ENCODE results near the gene ITPRIPL2.

Gene ITPRIPL2

DNA sequence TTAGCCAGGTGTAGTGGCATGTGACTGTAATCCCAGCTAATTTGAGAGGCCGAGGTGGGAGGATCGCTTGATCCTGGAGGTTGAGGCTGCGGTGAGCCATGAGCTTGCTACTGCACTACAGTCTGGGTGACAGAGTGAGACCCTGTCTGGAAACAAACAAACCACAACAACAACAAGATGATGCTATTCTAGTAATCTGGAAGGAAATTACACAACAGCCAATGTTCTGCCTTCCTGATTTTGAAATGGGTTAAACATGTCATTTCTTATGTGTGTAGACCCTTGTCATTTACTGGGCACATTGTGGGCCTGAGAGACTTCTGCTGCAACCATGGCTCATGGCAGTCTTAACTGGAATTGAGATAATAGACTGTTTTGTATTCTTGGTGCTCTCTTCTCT lies 40.4 kb upstream of the ITPRIPL2 start:
- no peak overlapping the region for H3K4me3 ChIP-seq (ENCODE audit: control insufficient read depth, low read depth, low read length)
- TF ChIP-seq, protein P1, sequence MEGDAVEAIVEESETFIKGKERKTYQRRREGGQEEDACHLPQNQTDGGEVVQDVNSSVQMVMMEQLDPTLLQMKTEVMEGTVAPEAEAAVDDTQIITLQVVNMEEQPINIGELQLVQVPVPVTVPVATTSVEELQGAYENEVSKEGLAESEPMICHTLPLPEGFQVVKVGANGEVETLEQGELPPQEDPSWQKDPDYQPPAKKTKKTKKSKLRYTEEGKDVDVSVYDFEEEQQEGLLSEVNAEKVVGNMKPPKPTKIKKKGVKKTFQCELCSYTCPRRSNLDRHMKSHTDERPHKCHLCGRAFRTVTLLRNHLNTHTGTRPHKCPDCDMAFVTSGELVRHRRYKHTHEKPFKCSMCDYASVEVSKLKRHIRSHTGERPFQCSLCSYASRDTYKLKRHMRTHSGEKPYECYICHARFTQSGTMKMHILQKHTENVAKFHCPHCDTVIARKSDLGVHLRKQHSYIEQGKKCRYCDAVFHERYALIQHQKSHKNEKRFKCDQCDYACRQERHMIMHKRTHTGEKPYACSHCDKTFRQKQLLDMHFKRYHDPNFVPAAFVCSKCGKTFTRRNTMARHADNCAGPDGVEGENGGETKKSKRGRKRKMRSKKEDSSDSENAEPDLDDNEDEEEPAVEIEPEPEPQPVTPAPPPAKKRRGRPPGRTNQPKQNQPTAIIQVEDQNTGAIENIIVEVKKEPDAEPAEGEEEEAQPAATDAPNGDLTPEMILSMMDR (conservative IDR thresholded peaks at IDR 0.05; ENCODE audit: control insufficient read depth, insufficient read depth, low read depth, low read length), result no peak
- DNase-seq (ENCODE audit: low read depth), result no peak

DNA sequence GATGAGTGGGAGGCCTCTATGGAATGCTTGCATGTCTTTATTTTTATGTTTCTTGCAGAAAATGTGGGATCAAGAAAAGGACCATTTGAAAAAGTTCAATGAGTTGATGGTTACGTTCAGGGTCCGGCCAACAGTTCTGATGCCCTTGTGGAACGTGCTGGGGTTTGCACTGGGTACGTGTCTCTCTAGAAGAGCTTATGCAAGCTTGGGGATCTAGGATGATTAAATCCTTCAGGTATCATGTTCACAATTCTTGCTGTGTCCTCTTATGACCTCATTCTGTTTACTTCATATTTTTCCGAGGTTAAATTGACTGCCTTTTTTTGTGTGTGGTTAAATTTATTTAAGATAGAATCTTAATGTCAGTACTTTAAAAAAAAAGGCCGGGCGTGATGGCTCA lies 39.9 kb upstream of the ITPRIPL2 start:
- H3K4me3 ChIP-seq (ENCODE audit: control insufficient read depth, low read depth, low read length), result no peak overlapping the region
- TF ChIP-seq, protein P1 (conservative IDR thresholded peaks at IDR 0.05; ENCODE audit: control insufficient read depth, insufficient read depth, low read depth, low read length), result no peak
- DNase-seq (ENCODE audit: low read depth), result no peak

DNA sequence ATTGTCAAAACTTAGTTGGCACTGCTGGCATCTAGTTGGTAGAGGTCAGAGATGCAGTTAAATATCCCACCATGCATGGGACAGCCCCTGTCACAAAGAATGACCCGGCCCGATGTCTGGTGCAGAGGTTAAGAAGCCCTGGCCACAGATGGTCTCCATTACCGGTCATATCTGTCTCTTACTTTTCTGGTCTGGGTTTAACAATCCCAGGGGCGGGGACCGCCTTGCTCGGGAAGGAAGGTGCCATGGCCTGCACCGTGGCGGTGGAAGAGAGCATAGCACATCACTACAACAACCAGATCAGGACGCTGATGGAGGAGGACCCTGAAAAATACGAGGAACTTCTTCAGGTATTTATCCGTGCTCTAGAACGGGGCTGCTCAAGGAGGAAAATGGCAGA lies 38.3 kb upstream of the ITPRIPL2 start:
- no peak for DNase-seq (ENCODE audit: low read depth)
- H3K4me3 ChIP-seq (ENCODE audit: control insufficient read depth, low read depth, low read length), result no peak overlapping the region
- TF ChIP-seq, protein P1 (conservative IDR thresholded peaks at IDR 0.05; ENCODE audit: control insufficient read depth, insufficient read depth, low read depth, low read length), result no peak

DNA sequence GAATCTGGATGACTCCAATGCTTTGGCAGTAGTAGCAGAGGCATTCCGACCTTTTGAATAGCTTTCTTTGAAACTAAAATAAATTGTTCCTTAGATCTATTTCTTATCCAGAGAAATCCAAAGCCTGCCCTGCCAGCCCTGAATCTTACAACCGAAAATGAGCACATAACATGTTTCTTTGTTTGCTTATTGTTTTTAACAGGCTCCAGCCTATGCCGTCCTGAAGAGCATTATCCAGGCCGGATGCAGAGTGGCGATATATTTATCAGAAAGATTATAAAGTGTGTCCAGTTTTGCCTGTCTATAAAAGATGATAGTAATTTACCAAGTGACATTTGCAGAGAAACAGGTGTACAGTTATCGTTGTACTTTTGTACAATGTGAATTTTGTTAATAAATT lies 35.9 kb upstream of the ITPRIPL2 start:
- no peak for DNase-seq (ENCODE audit: low read depth)
- TF ChIP-seq, protein P1 (conservative IDR thresholded peaks at IDR 0.05; ENCODE audit: control insufficient read depth, insufficient read depth, low read depth, low read length), result no peak
- H3K4me3 ChIP-seq (ENCODE audit: control insufficient read depth, low read depth, low read length), result no peak overlapping the region

DNA sequence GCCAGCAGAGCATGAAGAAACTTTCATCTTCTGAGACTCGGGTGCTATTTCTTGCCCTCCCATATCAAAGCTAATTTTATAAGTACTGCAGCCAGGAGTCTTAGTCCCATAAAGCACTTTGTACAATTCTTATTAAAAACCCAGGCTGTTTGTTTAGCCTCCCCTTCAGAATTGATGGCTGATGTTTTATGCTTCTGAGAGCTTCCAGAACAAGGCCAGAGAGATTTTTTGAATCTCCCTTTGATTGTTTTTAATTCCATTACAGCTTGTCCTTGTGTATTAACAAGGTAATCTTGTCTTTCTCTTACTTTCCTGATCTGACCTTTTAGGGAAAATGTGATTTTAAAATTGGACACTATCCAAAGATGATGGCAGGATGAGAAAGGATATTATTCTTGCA lies 30.1 kb upstream of the ITPRIPL2 start:
- H3K4me3 ChIP-seq (ENCODE audit: control insufficient read depth, low read depth, low read length), result no peak overlapping the region
- DNase-seq (ENCODE audit: low read depth), result no peak
- TF ChIP-seq, protein P1 (conservative IDR thresholded peaks at IDR 0.05; ENCODE audit: control insufficient read depth, insufficient read depth, low read depth, low read length), result no peak

DNA sequence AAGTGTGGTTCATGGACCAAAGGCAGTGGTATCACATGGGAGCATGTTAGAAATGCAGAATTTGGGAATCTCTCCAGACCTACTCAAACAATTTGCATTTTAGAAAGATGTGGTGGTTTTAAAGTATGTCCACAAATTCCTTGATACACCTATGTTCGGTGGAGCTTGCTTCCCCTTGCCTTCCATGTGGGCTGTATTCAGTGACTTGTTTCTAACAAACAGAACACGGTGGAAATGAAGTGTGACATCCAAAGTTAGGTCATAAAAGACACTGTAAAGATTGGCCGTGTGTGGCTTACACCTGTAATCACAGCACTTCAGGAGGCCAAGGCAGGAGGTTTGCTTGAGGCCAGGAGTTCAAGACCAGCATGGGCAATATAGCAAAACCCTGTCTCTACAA lies 29.6 kb upstream of the ITPRIPL2 start:
- TF ChIP-seq, protein P1 (conservative IDR thresholded peaks at IDR 0.05; ENCODE audit: control insufficient read depth, insufficient read depth, low read depth, low read length), result no peak
- no peak for DNase-seq (ENCODE audit: low read depth)
- no peak overlapping the region for H3K4me3 ChIP-seq (ENCODE audit: control insufficient read depth, low read depth, low read length)

DNA sequence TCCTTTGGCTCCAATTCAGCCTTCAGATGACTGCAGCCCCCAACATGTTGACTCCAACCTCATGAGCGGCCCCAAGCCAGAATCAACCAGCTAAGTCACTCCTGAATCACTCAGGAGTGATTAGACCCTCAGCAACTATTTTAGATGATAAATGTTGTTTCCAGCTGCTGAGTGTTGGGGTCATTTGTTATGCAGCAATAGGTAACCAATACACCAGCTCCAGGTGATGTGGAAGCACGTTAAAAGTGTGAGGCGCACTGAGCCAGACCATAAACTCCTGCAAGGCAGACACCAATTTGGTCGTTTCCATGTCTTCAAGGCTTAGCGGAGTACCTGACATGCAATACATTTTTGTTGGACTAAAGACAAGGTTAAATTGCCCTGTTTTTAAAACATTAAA lies 28.9 kb upstream of the ITPRIPL2 start:
- H3K4me3 ChIP-seq (ENCODE audit: control insufficient read depth, low read depth, low read length), result no peak overlapping the region
- TF ChIP-seq, protein P1 (conservative IDR thresholded peaks at IDR 0.05; ENCODE audit: control insufficient read depth, insufficient read depth, low read depth, low read length), result no peak
- no peak for DNase-seq (ENCODE audit: low read depth)

Measured in fibroblast of mammary gland (primary cell).